ENCODE data around the gene TEX14.
"Not testable (repeated sequence)": the region's sequence is repeated elsewhere in the genome, so short reads cannot be mapped to it uniquely, and the experiment has no call there.

TEX14 gene

GRCh38 chr17:58556833-58557250 is 135.0 kb downstream of the TEX14 start:
- TF ChIP-seq, protein P1, sequence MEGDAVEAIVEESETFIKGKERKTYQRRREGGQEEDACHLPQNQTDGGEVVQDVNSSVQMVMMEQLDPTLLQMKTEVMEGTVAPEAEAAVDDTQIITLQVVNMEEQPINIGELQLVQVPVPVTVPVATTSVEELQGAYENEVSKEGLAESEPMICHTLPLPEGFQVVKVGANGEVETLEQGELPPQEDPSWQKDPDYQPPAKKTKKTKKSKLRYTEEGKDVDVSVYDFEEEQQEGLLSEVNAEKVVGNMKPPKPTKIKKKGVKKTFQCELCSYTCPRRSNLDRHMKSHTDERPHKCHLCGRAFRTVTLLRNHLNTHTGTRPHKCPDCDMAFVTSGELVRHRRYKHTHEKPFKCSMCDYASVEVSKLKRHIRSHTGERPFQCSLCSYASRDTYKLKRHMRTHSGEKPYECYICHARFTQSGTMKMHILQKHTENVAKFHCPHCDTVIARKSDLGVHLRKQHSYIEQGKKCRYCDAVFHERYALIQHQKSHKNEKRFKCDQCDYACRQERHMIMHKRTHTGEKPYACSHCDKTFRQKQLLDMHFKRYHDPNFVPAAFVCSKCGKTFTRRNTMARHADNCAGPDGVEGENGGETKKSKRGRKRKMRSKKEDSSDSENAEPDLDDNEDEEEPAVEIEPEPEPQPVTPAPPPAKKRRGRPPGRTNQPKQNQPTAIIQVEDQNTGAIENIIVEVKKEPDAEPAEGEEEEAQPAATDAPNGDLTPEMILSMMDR (conservative IDR thresholded peaks at IDR 0.05; ENCODE audit: low read depth, low read length): no peak
- no peak for DNase-seq (ENCODE audit: low read depth)
- no peak overlapping the region for H3K4me3 ChIP-seq (ENCODE audit: low read depth, low read length)

DNA sequence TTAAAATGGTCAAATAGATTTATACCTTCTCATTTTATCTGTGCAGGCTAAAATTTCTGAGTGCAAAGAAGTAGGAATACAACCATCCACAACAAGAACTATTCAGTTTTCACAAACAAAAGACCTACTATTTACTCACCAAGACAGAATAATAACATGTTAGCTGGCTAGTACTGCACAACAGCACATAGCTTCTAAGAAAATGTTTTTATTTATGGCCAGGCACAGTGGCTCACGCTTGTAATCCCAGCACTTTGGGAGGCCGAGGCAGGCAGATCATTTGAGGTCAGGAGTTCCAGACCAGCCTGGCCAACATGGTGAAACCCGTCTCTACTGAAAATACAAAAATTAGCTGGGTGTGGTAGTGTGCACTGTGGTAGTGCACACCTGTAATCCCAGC is 136.7 kb downstream of the TEX14 start:
- DNase-seq (ENCODE audit: low read depth); H3K4me3 ChIP-seq (ENCODE audit: low read depth, low read length): not testable (repeated sequence)

DNA sequence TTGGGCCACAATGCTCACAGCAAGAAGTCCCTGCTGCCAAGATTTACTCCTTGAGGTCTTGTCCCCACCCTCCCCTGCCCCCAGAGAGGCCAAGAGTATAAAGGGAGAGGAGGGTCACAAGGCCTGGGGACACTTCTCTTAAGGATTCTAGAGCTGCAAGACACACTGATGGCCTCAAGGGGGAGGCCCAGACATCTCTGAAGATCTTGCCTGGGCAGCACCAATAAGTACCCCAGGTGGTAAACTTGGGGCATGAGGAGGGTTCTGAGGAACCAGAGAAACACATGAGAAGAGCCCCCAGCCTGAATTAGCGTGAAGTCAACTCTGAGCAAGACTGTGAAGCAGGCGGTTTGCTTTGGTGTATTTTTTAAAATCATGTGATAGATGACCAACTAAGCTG is 150.6 kb downstream of the TEX14 start:
- DNase-seq (ENCODE audit: low read depth): peak; percentile 48

GRCh38 chr17:58539698-58540097 is 152.1 kb downstream of the TEX14 start:
- H3K4me3 ChIP-seq (ENCODE audit: low read depth, low read length): no peak overlapping the region
- DNase-seq (ENCODE audit: low read depth): no peak
- TF ChIP-seq, protein P1 (conservative IDR thresholded peaks at IDR 0.05; ENCODE audit: low read depth, low read length): no peak

More for the DNA sequence above, 150.6 kb downstream of the TEX14 start:
- TF ChIP-seq, protein P1 (conservative IDR thresholded peaks at IDR 0.05; ENCODE audit: low read depth, low read length): peak; percentile 64
- no peak overlapping the region for H3K4me3 ChIP-seq (ENCODE audit: low read depth, low read length)

GRCh38 chr17:58538811-58539409 is 152.9 kb downstream of the TEX14 start:
- TF ChIP-seq, protein P1 (conservative IDR thresholded peaks at IDR 0.05; ENCODE audit: low read depth, low read length): no peak
- H3K4me3 ChIP-seq (ENCODE audit: low read depth, low read length): no peak overlapping the region
- no peak for DNase-seq (ENCODE audit: low read depth)

- no peak overlapping the region for H3K4me3 ChIP-seq (ENCODE audit: low read depth, low read length)
- TF ChIP-seq, protein P1 (conservative IDR thresholded peaks at IDR 0.05; ENCODE audit: low read depth, low read length): no peak
- DNase-seq (ENCODE audit: low read depth): no peak
Measured at GRCh38 chr17:58537266-58537665, 154.6 kb downstream of the TEX14 start.

GRCh38 chr17:58536542-58536941 is 155.3 kb downstream of the TEX14 start:
- no peak for DNase-seq (ENCODE audit: low read depth)
- H3K4me3 ChIP-seq (ENCODE audit: low read depth, low read length): no peak overlapping the region
- TF ChIP-seq, protein P1 (conservative IDR thresholded peaks at IDR 0.05; ENCODE audit: low read depth, low read length): no peak

Data from choroid plexus epithelial cell (primary cell).